HG02870 (cell line): ENCODE results near the gene MYO5B.

Experiments
- ATAC-seq: cut with Tn5 transposase; IDR thresholded peaks from one replicate; pipeline ENCODE4 v1.9.1; 2021; ENCODE audit warnings: mild to moderate bottlenecking, moderate library complexity; ENCODE audit not compliant: unreplicated experiment

Gene MYO5B

DNA sequence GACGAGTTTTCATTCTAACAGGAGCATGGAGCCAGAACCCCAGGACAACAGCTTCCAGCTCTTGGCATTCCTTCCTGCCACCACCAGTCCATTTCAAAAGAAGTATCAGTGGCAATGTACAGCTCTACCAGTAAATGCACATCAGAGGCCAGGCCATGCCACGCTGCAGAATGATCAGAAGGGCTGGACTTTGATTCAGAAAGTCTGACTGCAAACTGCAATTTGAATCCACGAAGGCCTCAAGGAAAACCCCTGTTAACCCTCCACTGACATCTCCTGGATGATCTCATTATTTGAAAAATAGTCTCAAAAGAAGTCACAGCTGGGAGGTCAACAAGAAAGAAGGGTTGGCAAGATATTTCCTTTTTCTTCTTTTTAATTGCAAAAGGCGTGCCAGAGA, 119.2 kb downstream of the MYO5B start:
- ATAC-seq, result no peak

GRCh38 chr18:50074404-50074803, 120.5 kb downstream of the MYO5B start:
- ATAC-seq, result no peak

DNA sequence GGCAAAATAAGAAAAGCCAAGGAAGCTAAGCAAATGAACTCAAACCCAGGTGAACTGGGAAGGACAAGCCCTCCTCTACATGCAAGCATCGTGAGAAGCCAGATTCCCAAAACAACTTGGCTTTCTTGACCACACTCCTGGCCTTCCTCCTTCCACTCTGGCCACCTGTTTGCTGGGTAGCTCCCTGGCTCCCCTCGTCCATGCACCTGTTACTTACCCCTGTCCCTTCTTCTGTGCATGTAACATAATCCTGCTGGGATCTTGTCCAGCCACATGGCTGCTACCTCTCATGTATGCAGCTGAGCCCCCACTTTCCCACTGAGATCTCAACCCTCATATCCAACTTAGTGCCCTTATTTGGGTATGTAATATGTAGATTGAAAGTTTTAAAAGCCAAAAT, 121.6 kb downstream of the MYO5B start:
- ATAC-seq, result no peak

DNA sequence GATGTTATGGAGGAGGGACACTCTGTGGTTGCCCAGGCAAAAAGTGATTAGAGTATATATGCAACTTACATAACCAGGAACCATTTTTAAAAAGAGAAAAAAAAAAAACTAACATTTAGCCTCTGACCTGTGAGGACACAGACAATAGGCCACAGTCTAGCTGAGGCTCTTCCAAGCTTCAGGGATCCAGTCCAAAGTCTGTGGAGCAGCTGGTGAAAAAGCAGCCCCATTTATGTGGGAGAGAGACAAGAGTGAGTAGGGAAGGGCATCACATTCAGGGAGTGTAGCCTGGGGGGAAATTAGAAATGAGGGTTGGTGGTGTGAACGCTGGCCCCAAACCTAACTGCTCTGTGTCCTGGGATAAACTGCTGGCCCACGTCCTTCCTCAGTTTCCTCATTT, 122.8 kb downstream of the MYO5B start:
- ATAC-seq, result no peak

DNA sequence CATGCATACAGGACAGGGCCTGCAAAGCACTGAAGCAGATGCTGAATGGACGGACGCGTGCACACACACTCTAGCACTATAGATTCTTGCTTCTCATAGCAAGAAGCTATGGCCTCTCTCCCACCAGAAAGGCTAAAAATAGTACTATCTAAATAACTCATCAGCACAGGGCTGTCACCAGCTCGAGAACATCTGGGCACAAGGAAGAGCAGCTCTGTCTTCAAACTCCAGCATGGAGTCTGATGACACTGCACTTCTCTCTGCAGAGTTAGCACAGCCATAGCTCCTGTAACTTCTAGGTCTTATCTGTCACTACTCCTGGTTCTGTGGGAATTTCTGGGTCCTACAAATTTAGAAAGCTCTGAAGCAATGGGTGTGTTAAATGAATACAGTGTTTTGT, 123.5 kb downstream of the MYO5B start:
- ATAC-seq, result no peak

- no peak for ATAC-seq
Measured at GRCh38 chr18:50069422-50069821, 125.5 kb downstream of the MYO5B start.

DNA sequence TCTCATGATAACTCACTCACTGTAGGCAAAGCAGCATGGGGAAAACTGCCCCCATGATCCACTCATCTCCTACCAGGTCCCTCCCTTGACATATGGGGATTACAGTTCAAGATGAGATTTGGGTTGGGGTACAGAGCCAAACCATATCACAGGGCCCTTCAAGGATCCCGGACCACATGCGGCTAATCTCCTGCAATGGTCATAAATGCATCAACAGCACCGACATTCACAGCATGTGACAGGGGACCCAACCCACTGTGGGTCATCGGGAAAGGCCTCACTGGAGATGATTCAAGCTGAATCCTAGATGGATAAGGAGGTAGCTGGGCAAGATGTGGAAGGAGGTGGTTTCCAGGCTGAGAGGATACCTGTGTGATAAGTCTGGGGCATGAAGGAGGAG, 129.4 kb downstream of the MYO5B start:
- no peak for ATAC-seq

DNA sequence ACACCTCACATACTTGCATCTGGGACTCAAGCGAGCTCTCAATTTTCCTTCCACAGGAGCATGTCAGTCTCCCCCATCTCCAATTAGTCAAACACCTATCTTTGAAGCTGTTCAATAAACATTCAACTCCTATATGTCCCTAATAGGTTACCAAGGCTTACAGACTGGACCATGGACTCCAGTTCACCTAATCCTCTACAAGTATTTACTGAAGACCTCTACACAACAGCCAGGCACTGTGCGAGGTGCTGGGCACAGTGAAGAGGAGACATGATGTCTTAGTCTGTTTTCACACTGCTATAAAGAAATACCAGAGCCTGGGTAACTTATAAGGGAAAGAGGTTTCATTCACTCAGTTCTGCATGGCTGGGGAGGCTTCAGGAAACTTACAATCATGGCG, 129.9 kb downstream of the MYO5B start:
- no peak for ATAC-seq

- ATAC-seq, result no peak
Measured at GRCh38 chr18:50061876-50062517, 132.9 kb downstream of the MYO5B start.

DNA sequence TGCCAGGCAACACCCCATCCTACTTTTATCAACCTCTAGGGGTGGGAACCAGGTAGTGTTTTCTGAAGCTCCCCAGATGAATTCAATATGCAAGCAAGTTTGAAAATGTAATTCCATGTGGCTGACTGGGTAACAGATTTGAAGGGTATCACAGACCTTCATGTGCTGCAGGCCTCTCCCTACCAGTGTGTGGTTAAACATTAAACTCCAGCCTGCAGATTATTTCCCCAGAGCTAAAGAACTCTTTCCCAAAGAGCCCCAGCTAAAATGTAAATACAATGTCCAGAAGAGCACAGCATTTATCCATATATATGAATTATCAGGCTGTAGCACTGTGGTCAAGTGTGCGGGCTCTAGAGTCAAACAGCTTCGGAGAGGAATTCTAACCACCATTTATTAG, 134.1 kb downstream of the MYO5B start:
- no peak for ATAC-seq

DNA sequence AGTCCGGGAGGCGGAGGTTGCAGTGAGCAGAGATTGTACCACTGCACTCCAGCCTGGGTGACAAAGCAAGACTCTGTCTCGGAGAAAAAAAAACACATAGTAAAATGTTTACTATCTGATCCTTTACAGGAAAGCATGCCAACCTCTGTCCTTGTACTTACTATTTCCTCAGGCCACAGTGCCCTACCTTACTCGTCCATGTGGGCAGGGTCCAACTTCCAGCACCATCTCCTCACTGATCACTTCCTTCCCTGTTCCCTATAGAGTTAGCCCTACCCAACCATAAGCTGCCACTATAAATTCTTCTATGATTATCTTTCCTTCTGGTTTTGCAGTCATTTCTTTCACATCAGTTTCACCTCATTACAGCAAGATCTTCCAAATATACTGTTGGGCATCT, 136.2 kb downstream of the MYO5B start:
- no peak for ATAC-seq

DNA sequence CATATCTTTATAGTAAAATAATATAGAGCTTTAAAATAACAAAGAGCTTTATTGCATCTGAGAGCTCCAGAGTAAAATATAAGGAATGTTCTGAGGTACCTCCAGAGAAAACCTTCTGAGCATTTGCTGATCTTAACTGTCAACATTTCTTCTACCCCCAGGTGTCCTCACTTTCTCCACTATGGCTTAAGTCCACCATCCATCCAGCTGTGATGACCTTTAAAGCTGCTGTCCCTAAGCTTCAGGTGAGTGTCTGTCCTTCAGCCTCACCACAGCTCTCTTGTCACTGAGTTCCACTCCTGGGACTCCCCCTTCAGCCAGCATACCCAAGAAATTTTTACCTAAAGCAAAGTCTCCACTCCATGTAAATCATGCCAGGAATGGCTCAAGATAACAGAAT, 137.9 kb downstream of the MYO5B start:
- ATAC-seq, result no peak

DNA sequence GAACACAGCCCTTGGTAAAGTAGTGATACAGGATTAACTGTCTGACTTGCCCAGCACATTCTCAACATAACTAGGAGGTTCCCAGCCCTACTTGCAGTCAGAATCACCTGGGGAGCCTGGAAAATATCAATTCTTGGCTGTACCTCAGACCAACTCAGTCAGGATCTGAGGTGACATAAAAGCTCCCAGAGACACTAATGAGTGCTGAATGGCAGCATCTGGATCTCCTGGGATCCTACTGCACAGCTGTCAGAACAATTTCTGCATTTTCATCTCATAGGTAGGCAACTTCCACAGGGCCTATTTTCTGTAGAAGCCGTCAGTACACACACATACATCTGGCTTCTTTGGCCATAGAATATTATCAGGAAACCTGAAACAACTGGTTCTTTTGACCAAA, 138.8 kb downstream of the MYO5B start:
- ATAC-seq, result no peak

DNA sequence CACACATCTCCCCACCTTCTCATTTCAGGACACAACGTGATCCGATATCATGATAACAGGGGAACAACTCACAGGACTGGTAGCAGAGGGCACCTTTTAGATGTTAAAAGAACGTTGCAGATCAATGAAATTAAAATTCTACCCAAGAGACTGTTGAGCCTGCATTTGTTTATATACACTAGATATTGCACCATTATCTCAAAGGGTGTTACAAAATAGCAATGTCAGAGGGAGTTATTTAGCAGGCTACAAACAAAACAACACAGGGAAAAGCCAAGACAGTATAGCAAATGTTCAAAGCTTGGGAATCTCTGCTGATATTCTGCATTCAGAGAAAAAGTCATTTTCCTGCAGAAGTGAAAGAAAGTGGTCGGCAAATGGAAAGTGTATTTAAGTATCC, 139.5 kb downstream of the MYO5B start:
- no peak for ATAC-seq

GRCh38 chr18:50053111-50053510, 141.8 kb downstream of the MYO5B start:
- ATAC-seq, result no peak

DNA sequence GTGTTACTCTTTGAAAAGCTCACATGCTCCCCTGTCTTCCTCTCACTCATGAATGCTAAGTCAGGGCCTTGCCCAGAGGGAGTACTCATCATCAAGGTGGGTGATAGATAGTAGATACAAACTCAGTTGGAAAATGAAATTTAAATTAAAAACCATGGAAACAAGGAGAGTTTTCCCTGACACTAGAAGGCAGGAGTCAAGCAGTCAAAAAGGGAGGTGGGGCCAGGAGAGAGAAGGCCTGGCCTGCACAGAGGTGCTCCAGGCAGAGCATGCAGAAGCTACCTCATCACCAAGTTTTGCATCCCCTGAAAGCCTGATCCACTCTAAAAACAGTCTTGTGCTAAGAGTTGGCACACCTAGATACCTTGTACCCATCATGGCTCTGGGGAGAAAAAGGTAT, 143.7 kb downstream of the MYO5B start:
- no peak for ATAC-seq

GRCh38 chr18:50045126-50045525, 149.8 kb downstream of the MYO5B start:
- ATAC-seq, result no peak

DNA sequence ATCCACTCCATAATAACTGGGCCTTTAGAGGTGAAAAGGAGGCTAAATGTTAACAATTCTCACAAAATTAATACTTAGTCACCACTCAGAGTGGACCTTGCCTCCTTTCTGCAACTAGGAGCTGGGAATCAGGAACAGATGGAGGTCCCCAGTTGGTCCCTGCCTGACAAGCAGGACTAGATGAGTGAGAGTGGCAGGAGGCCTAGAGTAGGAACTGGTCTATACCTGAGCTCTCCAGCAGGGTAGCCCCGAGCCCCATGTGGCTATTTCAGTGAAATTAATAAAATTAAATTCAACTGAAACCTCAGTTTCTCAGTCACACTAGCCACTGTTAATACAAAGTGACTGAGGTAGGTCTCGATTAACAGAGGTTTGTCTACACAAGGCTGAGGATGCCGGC, 150.5 kb downstream of the MYO5B start:
- no peak for ATAC-seq

DNA sequence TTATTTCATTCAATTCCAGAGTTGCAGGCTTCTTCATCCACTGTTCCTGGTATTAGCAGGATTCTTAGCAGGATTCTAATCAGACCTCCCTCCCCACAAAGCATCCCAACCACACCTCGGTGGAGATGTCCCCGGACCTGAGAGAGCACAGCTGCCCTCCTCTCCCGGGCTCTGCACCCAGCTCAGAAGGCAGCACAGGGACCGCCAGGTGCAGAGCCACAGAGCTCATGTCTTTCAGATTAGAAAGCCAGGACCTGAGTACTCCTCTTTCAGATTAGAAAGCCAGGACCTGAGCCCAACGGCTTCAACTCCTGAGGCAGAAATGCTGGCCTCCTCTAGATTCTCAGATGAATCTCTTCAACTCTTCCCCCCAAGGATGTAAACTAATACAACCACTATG, 152.3 kb downstream of the MYO5B start:
- no peak for ATAC-seq

- no peak for ATAC-seq
Measured at GRCh38 chr18:50039746-50040145, 155.2 kb downstream of the MYO5B start.

DNA sequence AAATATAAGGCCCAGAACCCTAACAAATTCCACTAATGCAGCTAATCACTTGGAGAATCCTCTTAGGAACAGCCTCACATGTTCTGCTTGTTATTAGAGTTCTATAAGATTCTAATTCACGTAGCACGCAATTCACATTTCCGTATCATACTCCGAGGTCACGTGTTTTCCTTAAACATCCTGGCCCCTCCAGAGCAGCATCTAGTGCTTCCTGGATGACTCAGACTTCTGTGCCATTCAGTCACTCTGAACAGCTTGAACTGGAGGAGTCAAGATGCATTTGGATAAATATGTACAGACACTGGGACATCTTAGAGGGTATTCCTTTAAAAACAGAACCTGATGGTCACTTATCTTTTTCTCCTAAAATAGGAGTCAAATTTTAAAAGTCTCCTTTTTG, 156.5 kb downstream of the MYO5B start:
- no peak for ATAC-seq

DNA sequence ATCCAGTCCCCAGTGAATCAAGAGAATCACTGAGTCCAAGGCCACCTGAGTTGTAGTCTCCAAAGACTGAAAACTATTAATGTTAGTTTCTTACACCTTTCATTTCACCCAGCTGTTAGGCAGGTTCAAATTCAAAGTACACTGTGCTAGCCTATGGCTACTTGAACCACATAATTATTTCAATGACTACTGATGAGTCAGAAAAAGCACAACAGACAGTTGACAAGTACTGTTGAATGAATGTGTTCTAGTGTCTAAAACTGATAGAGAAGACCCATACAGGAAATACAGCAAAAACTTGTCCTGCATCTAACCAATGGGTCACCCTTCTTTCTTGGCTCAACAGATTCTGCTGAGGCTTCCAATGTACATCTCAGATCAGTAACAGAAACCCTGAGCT, 160.9 kb downstream of the MYO5B start:
- no peak for ATAC-seq

DNA sequence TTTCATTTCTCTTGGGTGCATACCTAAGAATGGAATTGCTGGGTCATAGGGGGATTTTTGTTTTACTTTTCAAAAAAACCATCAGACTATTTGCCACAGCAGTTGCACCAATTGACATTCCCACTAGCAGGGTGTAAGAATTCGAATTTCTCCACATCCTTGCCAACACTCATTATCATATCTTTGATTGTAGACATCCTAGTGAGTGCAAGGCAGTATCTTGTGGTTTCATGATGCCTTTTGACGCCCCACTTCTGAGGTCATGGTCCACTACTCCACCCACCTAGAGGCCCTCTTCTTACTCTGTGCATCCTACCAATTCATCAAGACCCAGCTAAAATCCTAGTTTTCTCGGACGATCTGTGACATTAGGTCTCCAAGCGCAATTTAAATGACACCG, 161.9 kb downstream of the MYO5B start:
- no peak for ATAC-seq

DNA sequence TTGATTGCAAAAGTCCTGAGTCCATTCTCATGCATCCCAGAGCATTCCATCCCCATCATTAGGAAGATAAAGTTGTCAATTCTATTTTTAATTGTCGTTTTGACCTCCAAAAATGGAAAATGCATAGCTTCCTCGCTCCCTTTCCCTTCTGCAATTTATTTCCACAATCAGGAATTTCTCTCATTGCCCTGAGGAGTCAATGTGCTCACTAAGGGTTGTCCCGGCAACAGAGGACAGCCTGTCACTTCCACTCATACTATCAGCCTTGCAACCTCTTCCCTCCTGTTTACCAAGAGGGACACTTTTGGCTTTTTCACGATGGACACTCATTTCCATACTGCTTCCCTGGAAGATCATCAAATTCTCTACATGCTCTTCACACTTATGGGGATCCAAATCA, 164.8 kb downstream of the MYO5B start:
- ATAC-seq, result no peak
